ENCODE results near the gene GALNT5. TPM values are rescaled to one million over a fixed set of nuclear protein-coding genes. Genes with fewer than 3 reads are reported as not detected.

The GALNT5 gene
- total RNA-seq, 1 experiment from 2014 or later = not detected

- no peak for DNase-seq (ENCODE audit: low spot score)
- no peaks in the 10 kb centered on the region for H3K4me1 ChIP-seq (ENCODE audit: insufficient read depth, low read length, poor library complexity, severe bottlenecking)
- no peak for TF ChIP-seq EZH2 (IDR thresholded peaks at IDR 0.05; ENCODE audit: borderline replicate concordance, low read depth, low read length, poor library complexity, severe bottlenecking)
- no peak for TF ChIP-seq CTCF (conservative IDR thresholded peaks at IDR 0.05; ENCODE audit: low read depth, low read length)
- no peaks in the 10 kb centered on the region for H3K36me3 ChIP-seq (ENCODE audit: insufficient read depth, low read length, poor library complexity, severe bottlenecking)
- no peak overlapping the region for H3K4me3 ChIP-seq (ENCODE audit: low read depth, low read length, poor library complexity, severe bottlenecking)
- POLR2A ChIA-PET (ENCODE audit: low non-redundant PET) = no interaction called here
- H3K9me3 ChIP-seq (ENCODE audit: low read depth, low read length, poor library complexity, severe bottlenecking) = no peaks in the 10 kb centered on the region
- H3K27ac ChIP-seq (ENCODE audit: low read depth, low read length, poor library complexity, severe bottlenecking) = no peak overlapping the region
- H3K27me3 ChIP-seq (replicated peaks; ENCODE audit: insufficient read depth, low read depth, low read length, poor library complexity) = no peaks in the 10 kb centered on the region
- no TSS peak for BruUV-seq (replicated peaks)
- intact Hi-C loops (cut with micrococcal nuclease; ENCODE audit: unreplicated experiment) = no loop called here
- CTCF ChIA-PET = no interaction called here
Observed at GRCh38 chr2:157260533-157261198, 3.2 kb downstream of the GALNT5 start.

- intact Hi-C loops (cut with micrococcal nuclease; ENCODE audit: unreplicated experiment) = no loop called here
- Histone ChIP-seq H3K4me1 (ENCODE audit: insufficient read depth, low read length, poor library complexity, severe bottlenecking) (no peaks in the 10 kb centered on the region), H3K27ac (ENCODE audit: low read depth, low read length, poor library complexity, severe bottlenecking) (no peak overlapping the region), H3K9me3 (ENCODE audit: low read depth, low read length, poor library complexity, severe bottlenecking) (no peaks in the 10 kb centered on the region), H3K36me3 (ENCODE audit: insufficient read depth, low read length, poor library complexity, severe bottlenecking) (no peaks in the 10 kb centered on the region), H3K4me3 (ENCODE audit: low read depth, low read length, poor library complexity, severe bottlenecking) (no peak overlapping the region), H3K27me3 (replicated peaks; ENCODE audit: insufficient read depth, low read depth, low read length, poor library complexity) (no peaks in the 10 kb centered on the region)
- BruUV-seq (replicated peaks) = no TSS peak
- POLR2A ChIA-PET (ENCODE audit: low non-redundant PET) = no interaction called here
- CTCF ChIA-PET = no interaction called here
- TF ChIP-seq EZH2 (IDR thresholded peaks at IDR 0.05; ENCODE audit: borderline replicate concordance, low read depth, low read length, poor library complexity, severe bottlenecking) = no peak
- no peak for TF ChIP-seq CTCF (conservative IDR thresholded peaks at IDR 0.05; ENCODE audit: low read depth, low read length)
- DNase-seq (ENCODE audit: low spot score) = no peak
Observed at GRCh38 chr2:157261199-157261782, 3.8 kb downstream of the GALNT5 start.

DNA sequence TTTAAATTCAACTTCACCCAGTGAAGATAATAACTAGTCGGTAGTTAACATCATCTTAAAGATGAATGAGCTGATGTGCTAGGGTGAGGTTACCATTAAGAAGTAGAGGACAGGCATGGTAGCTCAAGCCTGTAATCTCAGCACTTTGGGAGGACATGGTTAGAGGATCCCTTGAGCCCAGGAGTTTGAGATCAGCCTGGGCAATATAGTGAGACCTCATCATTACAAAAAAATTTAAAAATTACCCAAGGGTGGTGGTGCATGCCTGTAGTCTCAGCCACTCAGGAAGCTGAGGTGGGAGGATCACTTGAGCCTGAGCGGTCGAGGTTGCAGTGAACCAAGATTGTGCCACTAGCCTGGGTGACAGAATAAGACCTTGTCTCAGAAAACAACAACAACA is 4.7 kb downstream of the GALNT5 start:
- no peak for DNase-seq (ENCODE audit: low spot score)
- intact Hi-C loops (cut with micrococcal nuclease; ENCODE audit: unreplicated experiment) = no loop called here

More for the DNA sequence above, 4.7 kb downstream of the GALNT5 start:
- CTCF ChIA-PET = no interaction called here
- BruUV-seq (replicated peaks) = no TSS peak
- Histone ChIP-seq H3K4me1 (ENCODE audit: insufficient read depth, low read length, poor library complexity, severe bottlenecking) (no peaks in the 10 kb centered on the region), H3K27me3 (replicated peaks; ENCODE audit: insufficient read depth, low read depth, low read length, poor library complexity) (no peaks in the 10 kb centered on the region), H3K4me3 (ENCODE audit: low read depth, low read length, poor library complexity, severe bottlenecking) (no peak overlapping the region), H3K27ac (ENCODE audit: low read depth, low read length, poor library complexity, severe bottlenecking) (no peak overlapping the region), H3K36me3 (ENCODE audit: insufficient read depth, low read length, poor library complexity, severe bottlenecking) (no peaks in the 10 kb centered on the region), H3K9me3 (ENCODE audit: low read depth, low read length, poor library complexity, severe bottlenecking) (no peaks in the 10 kb centered on the region)
- POLR2A ChIA-PET (ENCODE audit: low non-redundant PET) = interaction anchor here (0.7 kb wide), 2 partner anchors 170 to 284 kb away, joined by 8 to 10 read pairs; no protein-coding TSS in a partner anchor
- no peak for TF ChIP-seq EZH2 (IDR thresholded peaks at IDR 0.05; ENCODE audit: borderline replicate concordance, low read depth, low read length, poor library complexity, severe bottlenecking)
- TF ChIP-seq CTCF (conservative IDR thresholded peaks at IDR 0.05; ENCODE audit: low read depth, low read length) = no peak

All from A673 (cell line).